ENCODE measurements around the gene SPATA13. TPM values are rescaled to one million over a fixed set of nuclear protein-coding genes. Genes with fewer than 3 reads are reported as not detected.
"Not testable (repeated sequence)": the region's sequence is repeated elsewhere in the genome, so short reads cannot be mapped to it uniquely, and the experiment has no call there.

Gene SPATA13
- total RNA-seq, 1 experiment from 2014 or later: 2.9 TPM

DNA sequence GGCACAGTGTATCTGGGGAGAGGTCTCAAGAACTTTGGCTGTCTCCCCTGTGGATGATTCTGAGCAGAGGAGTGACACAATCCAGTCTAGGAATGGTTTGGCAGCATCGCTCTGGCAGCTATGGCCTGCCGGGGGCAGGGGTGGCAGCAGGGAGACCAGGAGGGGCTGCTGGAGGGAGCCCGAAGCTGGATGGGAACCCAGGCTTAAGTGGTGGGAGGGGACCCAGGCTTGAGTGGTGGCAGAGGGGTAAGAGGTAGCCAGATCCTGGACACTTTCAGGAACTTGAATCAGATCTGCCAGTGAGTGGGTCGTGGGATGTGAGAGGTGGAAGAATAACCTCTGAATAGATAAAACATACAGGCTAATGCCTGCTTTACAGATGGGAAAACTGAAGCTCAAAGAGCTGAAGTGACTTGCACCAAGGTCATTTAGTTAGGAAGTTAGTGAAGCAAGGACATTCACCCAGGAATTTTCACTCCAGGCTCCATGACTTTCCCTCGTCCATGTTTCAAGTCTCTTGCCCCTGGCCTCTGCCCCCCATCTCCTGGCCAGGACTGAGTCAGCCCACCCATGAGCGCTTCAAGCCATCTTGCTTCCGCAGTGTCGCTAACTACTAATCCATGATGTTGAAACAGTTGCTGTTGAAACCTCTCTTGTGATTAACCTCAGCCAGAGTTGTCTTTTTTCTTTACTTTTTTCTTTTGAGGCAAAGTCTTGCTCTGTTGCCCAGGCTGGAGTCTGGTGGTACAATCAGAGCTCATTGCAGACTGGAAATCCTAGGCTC lies 119.0 kb downstream of the SPATA13 start:
- DNase-seq (ENCODE audit: low read depth): no peak

DNA sequence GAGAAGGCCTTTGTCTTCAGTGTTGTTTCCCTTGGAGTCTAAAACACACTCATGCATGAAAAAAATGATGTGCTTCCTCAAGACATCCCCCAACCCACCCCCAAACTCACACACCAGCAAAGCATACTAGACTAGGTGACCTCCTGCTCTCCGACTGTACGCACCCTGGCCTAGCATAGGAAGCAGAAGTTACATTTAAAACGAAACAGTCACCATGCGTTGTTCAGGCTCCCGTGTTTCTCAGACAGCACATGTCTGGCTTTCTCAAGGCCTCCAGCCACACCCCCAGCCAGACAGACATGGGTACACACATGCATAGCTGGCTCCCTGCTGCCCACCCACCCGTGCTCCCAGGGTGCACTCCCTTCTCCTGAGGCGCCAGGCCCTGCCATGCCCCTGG lies 120.2 kb downstream of the SPATA13 start:
- no peak for DNase-seq (ENCODE audit: low read depth)

DNA sequence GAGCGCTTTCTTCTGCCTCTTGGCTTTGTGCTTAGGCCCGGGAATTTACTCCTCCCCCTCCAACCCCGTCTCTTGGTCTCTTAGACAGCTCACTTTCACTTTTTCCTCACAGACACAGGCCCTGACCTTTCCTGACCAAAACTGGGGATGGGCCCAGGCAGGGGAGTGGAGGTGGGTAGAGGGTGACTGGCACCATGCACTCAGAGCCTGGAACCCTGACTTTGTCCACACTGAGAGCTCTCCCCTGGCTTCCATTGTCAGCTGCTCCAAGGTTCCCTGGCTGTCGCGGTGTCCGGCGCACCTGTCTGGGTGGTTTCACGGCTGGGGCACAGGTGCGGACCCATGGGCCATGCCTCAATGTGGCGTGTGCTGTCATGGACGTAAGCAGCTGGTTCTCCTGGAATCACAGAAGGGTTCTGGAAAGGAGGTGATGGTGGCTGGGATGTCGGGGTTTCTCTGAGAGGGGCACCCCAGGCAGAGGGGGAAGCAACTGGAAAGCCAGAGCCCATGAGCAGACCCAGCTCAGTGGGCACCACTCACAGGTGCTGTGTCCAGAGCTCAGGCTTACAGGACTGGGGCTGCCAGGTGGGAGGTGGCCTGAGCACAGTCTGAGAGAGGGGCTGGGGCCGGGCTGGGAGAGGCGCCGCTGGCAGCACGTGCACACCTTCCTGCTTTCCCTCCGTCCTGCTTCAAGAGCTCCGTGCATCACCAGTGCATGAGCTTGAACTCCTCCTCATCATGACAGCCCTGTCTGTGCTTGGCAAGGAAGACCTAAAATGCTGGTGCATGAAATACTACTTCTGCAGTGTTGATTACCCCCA lies 120.9 kb downstream of the SPATA13 start:
- DNase-seq (ENCODE audit: low read depth): no peak

DNA sequence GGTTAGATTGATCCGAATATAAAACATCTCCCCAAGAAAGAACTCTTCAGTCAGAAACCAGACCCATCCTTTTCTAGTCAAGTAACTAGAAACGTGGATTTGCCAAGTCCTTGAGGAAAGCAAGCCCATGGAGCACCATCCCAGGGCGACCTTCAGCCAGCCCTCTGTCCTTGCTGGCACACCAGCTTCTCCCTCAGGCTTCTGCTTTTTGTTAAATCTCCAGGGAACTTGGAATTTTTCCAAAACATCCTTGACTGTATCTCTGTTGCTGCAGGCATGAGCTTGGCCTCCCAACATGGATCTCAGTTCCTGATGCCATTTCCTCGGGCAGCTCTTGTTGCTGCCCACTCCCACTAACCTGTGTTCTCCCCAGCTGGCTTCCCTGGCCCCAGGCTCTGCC lies 121.7 kb downstream of the SPATA13 start:
- no peak for DNase-seq (ENCODE audit: low read depth)

DNA sequence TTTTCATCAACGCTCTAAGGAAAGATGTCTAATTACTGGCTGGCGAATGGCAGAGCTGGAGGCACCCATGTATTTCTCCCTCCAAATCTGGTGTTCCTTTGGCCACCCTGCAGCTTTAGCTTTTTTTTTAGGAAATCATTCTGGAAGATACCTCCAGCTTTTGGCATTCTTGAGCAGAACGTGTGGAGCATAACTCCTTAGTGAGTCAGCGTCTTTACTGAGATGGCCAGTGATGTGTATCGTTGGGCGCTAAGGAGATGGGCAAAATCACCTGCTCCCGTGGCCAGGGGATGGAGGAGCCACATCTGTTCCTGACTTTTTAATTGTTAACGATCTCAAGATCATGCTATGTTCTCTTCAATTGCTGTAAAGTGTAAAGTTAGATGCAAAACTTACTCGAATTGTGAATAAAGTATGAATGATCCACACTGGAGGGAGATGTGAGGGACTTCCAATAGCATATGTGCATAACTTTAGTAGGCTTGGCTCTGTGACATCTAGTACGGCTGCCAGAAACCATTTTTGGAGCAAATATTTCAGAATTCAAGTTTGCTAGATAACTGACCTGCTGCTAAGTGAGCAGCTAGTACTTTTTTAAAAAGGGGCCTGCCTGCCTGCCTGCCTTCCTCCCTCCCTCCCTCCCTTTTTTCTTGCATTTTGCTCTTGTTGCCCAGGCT lies 124.5 kb downstream of the SPATA13 start:
- DNase-seq (ENCODE audit: low read depth): no peak

DNA sequence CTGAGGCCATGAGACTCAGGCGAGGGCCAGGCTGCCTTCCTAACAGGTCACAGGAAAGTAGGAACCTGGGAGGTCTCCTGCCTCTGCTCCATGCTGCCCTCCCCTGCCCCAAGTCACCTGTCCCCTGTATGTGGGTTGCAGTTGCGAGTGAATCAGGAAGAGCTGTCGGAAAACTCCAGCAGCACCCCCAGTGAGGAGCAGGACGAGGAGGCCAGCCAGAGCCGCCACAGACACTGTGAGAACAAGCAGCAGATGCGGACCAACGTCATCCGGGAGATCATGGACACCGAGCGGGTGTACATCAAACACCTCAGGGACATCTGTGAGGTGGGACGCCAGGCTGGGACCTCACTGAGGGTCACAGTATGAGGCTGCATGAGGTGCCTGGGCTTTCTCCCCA lies 126.1 kb downstream of the SPATA13 start:
- no peak for DNase-seq (ENCODE audit: low read depth)

DNA sequence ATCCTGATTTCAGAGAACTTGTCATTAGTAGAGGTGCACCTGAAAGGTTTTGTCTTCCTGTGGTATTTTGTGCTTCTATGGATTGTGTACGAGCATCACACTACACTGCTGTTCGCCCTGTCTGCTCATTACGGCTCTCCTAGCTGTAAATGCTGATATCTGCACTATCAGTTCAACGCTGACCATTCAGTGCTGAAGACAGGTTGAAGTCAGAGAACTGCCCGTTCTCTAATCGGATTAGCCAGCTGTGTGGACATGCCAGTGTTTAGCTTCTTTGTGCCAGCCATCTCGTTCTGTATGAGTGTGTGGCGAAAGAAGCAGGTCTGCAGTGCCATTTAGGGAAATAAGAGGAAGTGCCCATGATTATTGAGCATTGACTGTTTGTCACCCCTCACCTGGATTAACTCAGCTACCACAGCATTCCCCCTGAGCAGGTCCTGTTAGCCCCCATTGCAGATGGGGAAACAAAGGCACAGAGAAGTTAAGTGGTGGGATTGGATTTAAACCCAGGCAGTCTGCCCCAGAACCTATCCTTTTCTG lies 127.3 kb downstream of the SPATA13 start:
- no peak for DNase-seq (ENCODE audit: low read depth)

DNA sequence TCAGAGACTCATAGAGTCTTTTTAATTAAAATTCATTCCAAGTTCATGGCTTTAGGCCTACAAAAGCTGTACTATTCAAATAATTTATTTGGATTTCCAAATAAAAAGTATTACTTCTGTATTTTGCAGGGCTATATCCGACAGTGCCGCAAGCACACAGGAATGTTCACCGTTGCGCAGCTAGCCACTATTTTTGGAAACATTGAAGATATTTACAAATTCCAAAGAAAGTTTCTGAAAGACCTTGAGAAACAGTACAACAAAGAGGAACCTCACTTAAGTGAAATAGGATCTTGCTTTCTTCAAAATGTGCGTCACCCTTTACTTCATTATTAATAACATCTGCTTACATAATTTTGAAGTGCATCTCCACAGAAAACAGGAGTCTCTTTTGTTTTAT lies 128.3 kb downstream of the SPATA13 start:
- no peak for DNase-seq (ENCODE audit: low read depth)

DNA sequence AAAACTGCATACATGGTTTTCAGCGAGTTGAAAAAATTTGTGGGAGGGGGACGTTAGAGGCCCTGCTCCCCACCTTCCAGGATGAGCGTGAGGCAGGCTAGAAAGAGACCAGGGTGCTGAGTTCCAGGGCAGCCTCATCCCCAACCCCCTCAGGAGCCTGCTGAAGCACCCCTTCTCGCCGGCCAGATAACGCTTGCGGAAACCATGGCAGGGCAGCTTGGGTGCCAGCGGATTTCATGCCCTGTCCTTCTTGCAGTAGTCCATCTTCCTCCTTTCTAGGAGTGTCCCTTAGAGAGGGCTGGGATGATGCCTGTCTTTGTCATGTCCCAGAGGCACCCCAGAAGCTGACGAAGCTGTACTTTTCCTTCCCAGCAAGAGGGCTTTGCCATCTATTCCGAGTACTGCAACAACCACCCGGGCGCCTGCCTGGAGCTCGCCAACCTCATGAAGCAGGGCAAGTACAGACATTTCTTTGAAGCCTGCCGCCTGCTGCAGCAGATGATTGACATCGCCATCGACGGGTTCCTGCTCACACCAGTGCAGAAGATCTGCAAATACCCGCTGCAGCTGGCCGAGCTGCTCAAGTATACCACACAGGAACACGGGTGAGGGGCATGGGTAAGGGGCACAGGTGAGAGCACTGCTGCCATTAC lies 129.9 kb downstream of the SPATA13 start:
- DNase-seq (ENCODE audit: low read depth): no peak

DNA sequence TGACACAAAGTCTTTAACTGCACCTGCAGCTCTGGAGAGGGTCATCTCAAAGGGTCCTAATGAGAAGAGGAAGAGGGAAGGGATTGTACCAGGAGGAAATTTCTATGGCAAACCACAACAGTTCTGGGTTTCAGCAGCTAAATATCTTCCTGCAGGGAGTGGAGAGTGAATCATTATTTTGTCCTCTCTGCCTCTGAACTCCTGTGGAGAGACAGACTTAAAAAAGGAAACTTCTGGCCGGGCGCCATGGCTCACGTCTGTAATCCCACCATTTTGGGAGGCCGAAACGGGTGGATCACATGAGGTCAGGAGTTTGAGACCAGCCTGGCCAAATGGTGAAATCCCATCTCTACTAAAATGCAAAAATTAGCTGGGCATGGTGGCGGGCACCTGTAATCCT lies 132.0 kb downstream of the SPATA13 start:
- no peak for DNase-seq (ENCODE audit: low read depth)

DNA sequence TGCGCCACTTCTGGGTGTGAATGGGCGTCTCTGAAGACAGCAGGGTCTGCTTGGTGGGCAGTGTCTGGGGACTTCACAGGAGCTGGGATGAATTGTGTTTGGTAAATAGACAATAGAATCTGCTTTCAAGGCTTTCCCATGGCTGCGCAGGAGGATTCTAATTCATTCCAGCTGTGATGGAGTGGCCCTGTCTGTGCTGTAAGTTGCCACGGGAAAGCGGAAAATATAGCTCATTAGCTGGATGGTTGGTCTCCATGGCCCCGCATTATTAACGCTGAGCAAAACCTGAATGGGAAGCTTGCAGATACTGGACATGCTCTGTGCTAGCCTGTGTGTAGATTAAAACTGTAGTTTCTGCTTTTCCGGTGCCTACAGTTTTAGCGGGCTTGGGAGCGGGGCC lies 133.2 kb downstream of the SPATA13 start:
- DNase-seq (ENCODE audit: low read depth): no peak

DNA sequence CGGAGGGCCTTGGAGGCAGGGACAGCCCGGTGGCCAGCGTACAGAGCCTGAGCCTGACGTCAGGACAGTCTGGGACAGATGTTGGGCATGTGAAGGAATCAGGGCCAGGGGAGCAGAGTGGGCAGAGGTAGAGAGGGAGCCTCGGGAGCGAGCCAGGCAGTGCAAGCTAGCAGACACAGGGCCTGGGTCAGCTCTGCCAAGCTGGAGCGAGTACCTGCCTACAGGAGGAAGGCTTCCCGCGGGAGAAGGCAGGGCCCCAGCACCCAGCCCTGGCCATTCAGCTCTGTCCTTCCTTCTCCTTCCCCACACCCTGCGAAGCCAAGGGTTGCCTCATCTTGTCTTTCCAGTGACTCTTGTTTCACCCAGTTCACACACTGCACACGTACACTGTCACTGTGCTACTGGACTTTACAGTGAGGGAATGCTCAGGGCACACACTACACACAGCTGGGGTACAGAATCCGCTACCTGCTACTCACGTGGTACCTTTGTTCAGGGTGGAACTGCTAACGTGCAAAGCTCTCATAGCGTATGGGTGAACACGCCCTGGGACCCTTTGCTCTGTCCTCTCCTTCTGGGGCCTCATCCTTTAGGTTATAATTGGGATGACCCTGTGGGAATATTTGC lies 139.1 kb downstream of the SPATA13 start:
- DNase-seq (ENCODE audit: low read depth): no peak

DNA sequence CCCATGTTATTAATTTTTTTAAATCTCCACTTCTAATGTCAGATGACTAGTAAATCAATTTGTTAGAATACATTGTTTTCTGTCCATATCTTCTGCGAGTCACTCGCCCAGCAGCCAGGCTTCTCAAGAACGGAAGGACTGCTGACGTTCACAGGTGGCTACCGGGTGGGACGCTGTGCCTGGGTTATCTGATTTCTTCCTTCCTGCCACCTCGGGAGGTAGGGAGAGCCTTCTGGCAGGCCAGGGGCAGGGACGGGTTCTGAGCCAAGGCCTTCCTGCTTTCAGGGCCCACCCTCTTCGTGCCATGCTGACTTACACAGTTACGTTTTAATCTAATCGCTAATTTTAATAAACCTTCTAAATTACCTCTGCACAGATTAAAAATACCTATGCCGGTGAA lies 140.9 kb downstream of the SPATA13 start:
- no peak for DNase-seq (ENCODE audit: low read depth)

DNA sequence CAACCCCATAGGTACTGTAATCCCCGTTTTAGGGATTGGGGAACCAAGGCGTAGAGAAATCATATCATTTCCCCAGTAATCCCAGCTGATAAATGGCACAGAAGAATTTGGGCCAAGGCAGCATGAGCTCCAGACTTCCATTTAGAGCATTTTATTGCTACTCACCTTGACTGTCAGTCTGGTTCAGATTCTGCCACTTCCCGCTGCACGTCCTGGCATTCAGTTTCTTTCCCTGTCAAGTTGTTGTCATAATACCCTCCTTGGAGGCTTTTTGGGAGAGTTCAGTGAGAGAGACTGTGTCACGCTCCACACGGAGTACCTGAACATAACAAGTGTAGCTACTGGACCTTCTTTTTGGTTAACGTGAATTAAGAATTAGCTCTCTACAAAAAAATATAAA lies 141.4 kb downstream of the SPATA13 start:
- no peak for DNase-seq (ENCODE audit: low read depth)

DNA sequence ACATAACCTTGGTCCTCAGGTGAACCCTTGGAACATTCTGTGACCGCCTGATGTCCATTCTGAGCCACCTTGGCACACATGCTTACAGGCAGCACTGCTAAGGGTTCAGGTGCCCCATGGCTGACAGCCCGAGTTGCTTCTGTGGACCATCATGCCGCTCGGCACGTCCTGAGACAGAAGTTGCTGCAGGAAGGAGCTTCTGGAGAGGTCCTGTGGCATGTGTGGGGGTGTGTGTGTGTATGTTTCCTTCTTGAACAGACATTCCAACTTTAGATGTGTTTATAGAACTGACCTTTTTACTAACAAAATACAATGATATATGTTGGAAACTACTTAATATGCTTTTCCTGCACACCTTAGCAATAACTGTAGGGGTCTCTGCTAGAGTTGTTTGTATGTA lies 144.1 kb downstream of the SPATA13 start:
- no peak for DNase-seq (ENCODE audit: low read depth)

DNA sequence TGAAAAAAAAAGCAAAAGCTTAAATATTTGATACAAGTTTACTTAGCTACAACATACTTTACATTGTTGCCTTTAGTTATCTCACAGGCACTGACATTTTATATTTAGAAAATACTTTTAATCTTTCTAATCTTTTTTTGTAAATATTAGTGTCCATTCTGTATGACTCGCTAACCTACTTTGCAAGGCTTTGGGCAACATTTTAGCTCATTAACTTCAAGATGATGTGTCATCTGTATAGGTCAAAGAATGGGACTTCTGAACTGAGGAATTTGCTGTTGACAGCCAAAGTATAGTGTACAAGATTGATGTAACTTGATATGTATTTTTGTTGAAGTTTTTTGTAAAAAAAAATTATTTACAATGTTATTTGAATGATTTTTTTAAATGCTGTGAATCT lies 146.1 kb downstream of the SPATA13 start:
- DNase-seq (ENCODE audit: low read depth): no peak

DNA sequence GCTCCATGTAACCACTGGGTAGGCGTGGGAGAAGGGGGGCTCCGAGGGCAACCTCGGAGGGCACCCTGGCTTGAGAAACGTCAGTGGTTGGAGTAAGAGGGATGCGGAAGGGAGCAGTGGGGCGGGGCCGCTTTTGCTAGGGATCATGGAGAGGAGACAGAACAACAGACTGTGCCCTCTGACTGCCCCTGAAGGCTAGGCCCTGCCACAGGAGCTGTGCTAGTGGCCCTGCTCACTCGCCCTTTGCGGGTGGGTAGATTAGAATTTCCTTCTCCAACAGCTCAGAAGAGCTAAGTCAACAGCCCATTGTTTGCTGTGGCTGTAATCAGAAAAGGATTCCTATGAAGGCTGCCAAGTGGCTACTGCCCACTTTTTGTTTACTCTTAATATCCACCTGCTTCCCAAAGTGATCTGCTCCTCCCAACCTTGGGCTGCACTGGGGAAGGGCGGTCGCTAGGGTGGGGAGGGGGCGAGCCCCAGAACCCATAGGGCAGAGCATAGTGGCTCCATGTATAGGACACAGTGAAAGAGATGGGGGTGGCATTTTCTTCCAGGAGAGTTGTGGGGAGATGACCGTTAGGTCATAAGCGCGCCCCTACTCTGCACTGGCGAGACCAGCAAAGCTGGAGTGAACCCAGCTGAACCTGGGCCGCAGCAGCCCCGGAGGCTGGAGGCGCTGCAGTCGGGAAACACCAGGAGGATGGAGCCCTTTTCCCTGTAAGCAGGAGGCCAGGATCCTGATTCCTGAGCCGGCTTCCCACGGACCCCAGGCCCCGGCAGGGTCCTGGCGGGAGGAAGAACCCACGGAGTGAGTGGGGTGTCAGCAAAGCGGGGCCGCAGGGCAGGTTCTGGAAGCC lies 146.9 kb downstream of the SPATA13 start:
- no peak for DNase-seq (ENCODE audit: low read depth)

DNA sequence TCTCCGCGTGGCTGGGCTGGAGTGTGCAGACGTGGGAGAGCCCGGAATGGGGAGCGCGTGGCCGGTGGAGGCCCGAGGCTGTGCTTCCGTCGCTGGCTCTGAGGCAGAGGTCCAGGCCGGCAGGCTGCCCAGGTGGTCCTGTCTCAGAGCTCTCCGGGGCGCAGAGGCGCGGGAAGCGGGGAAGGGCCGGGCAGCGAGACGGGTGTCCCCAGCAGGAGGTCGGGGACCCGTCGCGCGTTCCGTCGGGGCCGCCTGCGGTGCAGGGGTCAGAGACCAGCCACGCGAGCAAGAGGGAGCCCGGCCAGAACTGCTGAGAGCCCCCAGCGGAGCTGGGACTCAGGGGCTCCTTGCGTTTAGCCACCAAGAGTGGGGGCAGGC lies 147.5 kb downstream of the SPATA13 start:
- no peak for DNase-seq (ENCODE audit: low read depth)

DNA sequence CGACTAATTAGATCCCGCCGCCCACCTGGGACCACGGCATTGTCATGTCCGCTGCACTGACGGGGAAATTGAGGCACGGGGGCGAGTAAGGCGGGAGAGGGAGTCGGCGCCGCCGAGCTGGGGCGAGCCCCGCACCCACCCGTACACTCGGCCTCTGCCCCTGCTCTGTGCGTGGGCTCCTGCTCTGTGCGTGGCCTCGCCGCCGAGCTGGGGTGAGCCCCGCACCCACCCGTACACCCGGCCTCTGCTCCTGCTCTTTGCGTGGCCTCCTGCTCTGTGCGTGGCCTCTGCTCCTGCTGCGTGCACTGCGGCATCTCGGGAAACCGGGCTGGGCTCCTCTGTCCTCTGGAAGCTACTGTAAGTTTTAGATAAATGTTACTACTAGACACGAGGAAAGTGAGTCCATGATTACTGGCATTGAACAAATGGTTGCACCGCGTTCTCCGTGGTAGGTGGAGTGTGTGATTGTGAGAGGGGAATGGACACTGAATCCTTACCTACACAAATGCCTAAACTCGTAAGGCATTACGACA lies 148.0 kb downstream of the SPATA13 start:
- no peak for DNase-seq (ENCODE audit: low read depth)

DNA sequence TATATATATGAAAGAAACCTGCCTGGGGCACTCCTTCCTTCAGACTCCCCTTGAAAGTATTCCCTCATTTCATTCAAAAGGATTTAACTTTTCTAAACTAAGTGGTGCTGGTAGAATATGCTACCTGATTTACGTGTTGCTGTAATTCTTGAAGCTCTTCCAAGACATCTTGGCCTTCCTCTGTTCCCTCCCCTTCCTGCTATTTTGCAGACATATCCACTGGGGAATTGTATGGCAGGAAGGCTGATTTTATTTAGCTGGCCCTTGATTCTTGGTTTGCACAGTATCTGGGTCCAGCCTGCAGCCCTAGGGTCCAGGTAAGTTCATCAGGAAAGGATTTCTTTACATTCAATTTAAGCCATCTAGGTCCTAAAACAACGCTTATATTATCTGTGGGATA lies 148.8 kb downstream of the SPATA13 start, which contains the start of gene C1QTNF9:
C1QTNF9 (plus strand) TSS at position 281 of the 400 bp plus-strand sequence. CDS start 6,424 bp downstream, outside the sequence.
- DNase-seq (ENCODE audit: low read depth): not testable (repeated sequence)
